Measurements from ENCODE around the gene FLYWCH2.
"Not testable (repeated sequence)": the region's sequence is repeated elsewhere in the genome, so short reads cannot be mapped to it uniquely, and the experiment has no call there.

FLYWCH2 gene

DNA sequence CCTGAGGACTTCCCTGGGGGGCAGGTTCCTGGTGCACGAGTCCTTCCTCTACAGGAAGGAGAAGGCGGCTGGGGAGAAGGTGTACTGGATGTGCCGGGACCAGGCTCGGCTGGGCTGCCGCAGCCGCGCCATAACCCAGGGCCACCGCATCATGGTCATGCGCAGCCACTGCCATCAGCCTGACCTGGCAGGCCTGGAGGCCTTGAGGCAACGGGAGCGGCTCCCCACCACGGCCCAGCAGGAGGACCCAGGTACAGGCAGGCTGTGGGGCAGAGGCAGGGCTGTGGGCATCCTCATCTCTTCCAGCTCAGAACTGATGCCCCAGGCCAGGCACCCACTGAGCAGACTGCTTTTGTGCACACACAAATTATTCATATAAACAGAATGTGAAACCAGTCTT is 55.2 kb downstream of the FLYWCH2 start:
- no peak for DNase-seq (ENCODE audit: low read depth)

DNA sequence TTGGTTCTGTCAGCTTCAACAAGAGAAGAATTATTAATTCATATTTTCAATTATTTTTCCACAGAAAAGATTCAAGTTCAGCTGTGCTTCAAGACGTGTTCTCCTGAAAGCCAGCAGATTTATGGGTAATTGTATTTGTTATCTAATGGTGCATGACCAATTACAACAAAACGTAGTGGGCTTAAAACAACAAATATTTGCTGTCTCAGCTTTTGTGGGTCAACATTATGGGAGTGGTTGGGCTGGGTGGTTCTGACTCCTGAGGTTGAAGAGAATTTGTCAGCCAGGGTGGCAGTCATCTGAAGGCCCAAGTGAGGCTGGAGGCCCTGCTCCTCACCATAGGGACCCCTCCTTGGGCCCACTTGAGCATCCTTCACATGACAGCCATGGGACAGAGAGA is 57.0 kb downstream of the FLYWCH2 start:
- DNase-seq (ENCODE audit: low read depth), result no peak

DNA sequence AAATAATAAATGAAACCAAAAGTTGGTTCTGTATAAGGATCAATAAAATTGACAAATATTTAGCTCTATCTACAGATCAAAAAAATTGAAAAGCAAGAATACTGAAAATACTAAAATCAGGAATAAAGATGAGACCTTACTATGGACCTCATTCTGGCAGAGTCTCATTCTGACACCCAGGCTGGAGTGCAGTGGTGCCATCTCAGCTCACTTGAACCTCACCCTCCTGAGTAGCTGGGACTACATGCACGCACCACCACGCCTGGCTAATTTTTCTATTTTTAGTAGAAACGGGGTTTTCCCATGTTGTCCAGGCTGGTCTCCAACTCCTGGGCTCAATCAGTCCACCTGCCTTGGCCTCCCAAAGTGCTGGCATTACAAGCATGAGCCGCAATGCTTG is 59.0 kb downstream of the FLYWCH2 start:
- no peak for DNase-seq (ENCODE audit: low read depth)

DNA sequence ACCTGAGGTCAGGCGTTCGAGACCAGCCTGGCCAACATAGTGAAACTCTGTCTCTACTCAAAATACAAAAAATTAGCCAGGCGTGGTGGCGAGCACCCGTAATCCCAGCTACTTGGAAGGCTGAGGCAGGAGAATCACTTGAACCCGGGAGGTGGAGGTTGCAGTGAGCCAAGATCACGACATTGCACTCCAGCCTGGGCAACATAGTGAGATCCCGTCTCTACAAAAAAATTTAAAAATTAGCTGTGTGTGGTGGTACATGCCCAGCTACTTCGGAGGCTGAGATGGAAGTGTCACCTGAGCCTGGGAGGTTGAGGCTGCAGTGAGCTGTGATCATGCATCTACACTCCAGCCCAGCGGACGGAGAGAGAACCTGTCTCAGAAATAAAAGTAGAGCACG is 60.7 kb downstream of the FLYWCH2 start:
- DNase-seq (ENCODE audit: low read depth), result not testable (repeated sequence)

DNA sequence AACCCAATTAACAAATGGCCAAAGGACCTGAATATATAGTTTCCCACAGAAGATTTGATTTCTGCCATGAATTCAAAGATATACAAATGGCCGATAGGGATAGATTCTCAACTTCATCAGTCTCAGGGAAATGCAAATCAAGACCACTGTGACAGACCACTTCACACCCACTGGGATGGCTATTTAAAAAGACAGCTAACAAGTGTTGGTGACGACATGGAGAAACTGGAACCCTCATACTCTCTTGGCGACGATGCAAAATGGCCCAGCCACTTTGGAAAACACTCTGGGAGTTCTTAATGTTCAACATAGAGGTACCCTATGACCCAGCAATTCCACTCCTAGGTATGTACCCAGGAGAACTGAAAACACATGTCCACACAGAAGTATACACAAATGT is 63.6 kb downstream of the FLYWCH2 start:
- DNase-seq (ENCODE audit: low read depth), result no peak

Data from activated T-cell treated with anti-CD3 and anti-CD28 coated beads for 48 hours (primary cell).